Occipital lobe (tissue), 2 donors: ENCODE results near the gene VMP1. TPM values are rescaled to one million over a fixed set of nuclear protein-coding genes. Genes with fewer than 3 reads are reported as not detected.
"Not testable (repeated sequence)": the region's sequence is repeated elsewhere in the genome, so short reads cannot be mapped to it uniquely, and the experiment has no call there.

Source experiments
- DNase-seq: peaks from one replicate; lab custom pipeline; 2025; lab: John Stamatoyannopoulos, UW
- total RNA-seq: library from RNA; depleted of rRNA; stranded (reverse); fragments of >200 nt; gene quantifications from one replicate; pipeline ENCODE4 v1.2.3, GENCODE V29; 2014

Gene VMP1
- total RNA-seq, 1 donor from 2014 or later, result 238 TPM

GRCh38 chr17:59753522-59754467, 46.3 kb downstream of the VMP1 start:
- DNase-seq, result no peak

DNA sequence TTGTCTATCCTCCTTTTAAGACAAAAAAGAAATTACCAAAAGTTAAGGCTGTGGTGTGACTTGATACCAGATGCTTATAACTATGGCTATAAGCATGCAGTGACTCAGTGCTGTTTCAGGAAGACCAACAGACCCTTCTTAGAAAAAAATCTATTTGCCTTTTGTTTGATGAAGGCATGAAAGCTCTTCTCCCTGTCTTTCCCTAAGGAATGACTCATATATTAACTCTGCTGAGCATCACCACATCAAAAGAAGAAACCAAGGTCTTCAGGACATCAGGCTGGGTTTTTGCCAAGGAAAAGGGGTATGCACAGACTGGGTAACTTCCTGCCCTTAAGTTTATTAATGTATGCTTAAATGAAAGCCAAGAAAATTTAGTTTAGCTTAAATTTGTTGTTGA, 47.1 kb downstream of the VMP1 start:
- DNase-seq, result no peak

- DNase-seq, result not testable (repeated sequence)
These were observed 47.6 kb downstream of the VMP1 start for GRCh38 chr17:59755069-59755468.

GRCh38 chr17:59756236-59756818, 48.9 kb downstream of the VMP1 start:
- DNase-seq, result no peak

- no peak for DNase-seq
These were observed 49.6 kb downstream of the VMP1 start for GRCh38 chr17:59757043-59757442.

DNA sequence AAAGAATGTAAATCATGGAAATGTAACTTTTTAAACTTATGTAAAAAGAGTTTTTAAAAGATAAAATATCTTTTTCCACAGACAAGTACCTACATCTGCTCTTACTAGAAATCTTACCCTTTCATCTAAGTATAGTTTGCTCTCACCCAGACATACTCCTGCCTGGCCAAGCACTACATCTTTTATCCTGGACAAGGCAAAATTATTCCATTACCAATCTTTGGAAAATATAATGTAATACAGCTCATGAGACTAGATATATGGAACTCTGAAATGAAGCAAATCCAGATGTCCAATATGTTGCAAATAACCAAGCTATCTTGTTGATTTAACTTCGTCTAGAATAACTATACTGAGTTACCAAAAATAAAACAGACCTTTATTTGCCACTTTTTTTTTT, 50.0 kb downstream of the VMP1 start:
- DNase-seq, result no peak

- no peak for DNase-seq
These were observed 50.5 kb downstream of the VMP1 start for GRCh38 chr17:59757881-59758385.

DNA sequence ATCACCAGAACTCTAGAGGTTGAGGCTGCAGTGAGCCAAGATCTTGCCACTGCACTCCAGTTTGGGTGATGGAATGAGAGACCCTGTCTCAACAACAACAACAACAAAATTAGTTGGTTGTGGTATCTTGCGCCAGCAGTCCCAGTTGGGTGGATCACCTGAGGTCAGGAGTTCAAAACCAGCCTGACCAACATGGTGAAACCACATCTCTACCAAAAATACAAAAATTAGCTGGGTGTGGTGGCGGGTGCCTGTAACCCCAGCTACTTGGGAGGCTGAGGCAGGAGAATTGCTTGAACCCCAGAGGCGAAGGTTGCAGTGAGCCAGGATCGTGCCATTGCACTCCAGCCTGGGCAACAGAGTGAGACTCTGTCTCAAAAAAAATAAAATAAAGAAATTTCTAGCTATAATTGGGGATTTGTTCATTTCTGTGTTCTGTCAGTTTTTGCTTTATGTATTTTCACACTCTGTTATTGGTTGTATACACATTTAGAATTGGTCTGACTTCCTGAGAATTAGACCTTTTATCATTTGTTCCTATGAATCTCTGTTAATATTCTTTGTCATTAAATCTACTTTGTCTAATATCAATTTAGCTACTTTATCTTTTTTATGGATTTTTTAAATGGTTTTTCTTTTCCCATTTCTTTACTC, 51.7 kb downstream of the VMP1 start:
- not testable (repeated sequence) for DNase-seq

GRCh38 chr17:59760160-59760559, 52.7 kb downstream of the VMP1 start:
- no peak for DNase-seq

DNA sequence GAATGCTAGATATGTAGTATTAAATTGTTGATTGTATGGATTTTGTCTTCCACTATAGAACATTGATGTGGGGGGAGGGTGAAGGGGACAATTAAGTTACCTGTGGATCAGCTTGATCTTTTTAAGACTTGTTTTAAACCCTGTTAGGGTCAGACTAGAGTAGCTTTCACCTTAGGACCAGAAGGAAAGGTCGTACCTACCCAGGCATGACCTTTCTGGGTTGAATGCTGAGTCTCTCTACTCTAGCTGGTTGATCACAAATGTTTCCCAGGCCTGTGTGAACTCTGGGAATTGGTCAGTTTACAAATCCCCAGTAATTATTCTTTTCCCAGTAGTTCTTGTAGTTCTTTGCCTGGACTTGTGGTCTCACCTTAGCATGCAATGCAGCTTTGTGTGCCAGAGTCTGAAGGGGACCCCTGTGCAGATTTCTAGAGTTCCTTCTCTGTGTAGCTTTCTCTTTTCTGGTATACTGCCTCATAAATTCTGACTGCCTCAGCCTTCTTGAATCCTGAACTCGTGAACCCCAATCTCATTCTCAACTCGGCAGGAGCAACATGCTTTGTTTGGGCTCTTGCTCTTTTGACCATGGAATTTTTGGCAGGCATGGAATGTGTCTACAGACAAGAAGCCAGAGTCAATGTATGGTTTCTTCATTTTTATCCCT, 54.1 kb downstream of the VMP1 start:
- no peak for DNase-seq

GRCh38 chr17:59762049-59762823, 54.8 kb downstream of the VMP1 start:
- DNase-seq, result no peak

DNA sequence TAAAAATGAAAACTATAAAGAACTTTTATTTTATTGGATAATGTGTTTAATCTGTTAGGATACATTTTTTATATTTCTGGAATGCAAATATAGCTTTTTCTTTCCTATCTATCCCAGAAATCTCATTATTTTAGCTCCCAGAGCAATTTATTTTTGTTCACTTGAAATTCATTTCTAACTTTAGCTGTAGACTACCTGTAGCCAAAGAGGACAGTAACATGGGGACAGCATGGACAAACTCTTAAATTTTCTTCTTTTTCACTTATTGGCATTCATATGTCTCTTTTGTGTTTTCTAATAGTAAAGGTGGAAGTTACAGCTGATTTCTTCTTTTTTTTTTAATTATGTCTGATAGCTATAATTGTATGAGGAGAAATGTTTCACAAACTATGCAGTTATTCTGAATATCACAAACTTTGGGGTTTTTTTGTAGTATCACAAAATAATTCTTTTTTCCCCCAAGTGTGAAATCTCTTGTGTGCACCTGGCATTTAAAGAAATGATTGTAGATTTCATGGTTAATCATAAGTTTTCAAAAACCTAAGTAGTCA, 55.4 kb downstream of the VMP1 start:
- DNase-seq, result no peak

DNA sequence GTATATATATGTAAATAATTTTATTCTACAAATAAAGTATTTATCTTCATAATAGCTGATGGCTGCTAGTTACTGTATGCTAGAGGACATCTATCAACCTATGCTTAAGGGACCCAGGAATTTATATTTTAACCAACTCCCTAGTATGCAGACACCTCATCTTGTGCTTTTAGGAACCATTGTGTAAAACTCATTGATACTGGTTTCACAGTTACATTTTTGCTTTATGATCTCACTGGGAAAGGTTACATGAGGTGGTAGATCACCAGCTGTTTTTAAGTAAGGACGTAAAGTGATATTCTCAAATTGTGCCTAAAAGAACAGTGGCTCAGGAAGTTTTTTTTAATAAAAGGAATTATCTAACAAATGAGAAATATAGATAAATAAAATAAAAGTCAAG, 56.4 kb downstream of the VMP1 start:
- no peak for DNase-seq

GRCh38 chr17:59764292-59764741, 56.9 kb downstream of the VMP1 start:
- no peak for DNase-seq

GRCh38 chr17:59765038-59765437, 57.6 kb downstream of the VMP1 start:
- DNase-seq, result no peak

DNA sequence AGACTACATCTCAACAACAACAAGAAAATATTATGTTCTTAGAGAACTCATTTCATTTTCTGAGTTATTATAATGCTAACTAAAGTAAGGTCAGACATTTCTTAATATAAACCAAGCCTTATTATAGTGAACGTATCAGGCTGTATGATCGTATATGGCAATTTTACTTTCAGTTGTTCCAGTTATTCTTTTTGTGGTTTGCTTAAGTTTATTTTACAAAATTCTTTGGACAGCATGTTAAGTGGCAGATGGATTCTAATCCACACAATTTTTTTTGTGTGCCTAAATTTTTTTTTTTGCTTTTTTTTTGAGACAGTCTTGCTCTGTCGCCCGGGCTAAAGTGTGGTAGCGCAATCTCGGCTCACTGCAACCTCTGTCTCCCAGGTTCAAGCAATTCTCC, 59.0 kb downstream of the VMP1 start:
- DNase-seq, result no peak

DNA sequence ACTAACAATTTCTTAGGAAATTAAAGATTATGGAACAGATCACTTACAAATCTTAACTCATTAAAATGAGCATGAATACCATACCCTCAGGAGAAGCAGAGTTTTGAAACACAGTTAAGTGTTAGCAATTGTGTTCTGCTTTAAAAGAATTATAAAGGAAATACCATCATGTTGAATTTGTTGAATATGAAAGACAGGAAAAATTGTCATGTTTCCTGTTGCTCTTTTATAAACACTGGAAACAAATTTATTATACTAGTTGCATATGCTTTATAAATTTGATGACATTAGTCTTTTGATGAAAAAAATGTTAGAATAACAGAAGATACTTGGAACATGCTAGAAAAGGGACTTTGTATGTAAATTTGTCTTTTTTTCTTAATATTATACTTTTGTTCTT, 59.7 kb downstream of the VMP1 start:
- DNase-seq, result no peak

DNA sequence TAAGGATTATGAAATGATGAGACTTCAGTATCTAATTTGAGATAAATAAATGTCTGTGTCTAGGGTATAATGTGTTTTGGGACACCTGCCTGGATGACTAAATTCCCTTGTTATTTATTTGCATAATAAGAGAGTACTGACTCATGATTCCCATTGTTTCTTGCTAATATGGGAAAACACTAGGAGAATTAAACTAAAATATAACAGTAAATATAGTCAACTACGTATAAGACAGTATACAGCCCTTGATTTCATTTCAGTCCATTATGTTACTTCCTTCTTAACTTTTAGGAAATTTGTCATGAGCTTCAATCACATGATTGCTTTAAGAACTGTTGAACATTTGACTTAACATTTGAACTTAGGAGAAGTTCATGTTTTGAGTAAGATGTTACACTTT, 62.4 kb downstream of the VMP1 start:
- DNase-seq, result no peak

DNA sequence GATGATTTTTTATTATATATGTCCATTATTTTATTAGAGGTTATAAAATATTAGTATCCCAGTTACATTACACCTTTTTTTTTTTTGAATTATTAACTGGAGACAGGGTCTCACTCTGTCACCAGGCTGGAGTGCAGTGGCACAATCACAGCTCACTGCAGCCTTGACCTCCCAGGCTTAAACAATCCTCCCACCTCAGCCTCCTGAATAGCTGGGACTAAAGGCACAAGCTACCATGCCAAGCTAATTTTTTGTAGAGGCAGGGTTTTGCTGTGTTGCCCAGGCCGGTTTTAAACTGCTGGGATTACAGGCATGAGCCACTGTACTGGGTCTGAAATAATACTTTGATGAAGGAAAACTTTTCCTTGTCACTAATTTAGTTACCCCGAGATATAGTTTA, 63.6 kb downstream of the VMP1 start:
- DNase-seq, result no peak

GRCh38 chr17:59775786-59776350, 68.4 kb downstream of the VMP1 start:
- no peak for DNase-seq
